Measurements from ENCODE around the gene CCDC17.

DNA sequence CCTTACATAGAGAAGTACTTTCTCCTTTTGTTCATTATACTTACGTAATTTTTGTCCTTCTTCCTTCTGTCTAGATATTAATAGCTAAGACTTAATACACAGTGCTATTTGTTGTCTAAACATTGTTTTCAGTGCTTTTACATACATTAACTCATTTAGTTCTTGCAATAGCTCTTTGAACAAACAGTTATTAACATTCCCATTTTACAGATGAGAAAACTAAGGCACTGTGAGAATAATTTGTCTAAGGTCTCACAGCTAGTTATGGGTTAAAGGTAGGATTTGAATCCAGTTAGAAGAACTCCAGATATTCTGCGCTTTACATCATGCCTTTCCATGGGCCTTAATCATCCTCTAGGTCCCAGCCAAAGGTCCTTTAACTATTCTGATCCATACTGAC, 19.6 kb downstream of the CCDC17 start:
- TF ChIP-seq CTCF (IDR thresholded peaks at IDR 0.05) (no peak), POLR2A (IDR thresholded peaks at IDR 0.05) (no peak)

Measured in esophagus squamous epithelium (tissue), 4 donors.